Type B pancreatic cell (in vitro differentiated cells): Measurements from ENCODE around the gene FGF14. TPM values are rescaled to one million over a fixed set of nuclear protein-coding genes. Genes with fewer than 3 reads are reported as not detected.

Experiments used
- DNase-seq: peaks from one replicate; pipeline ENCODE4 v3.0.0; 2021; ENCODE audit warnings: mixed read lengths; ENCODE audit not compliant: unreplicated experiment; ENCODE audit errors: extremely low spot score
- H3K27ac Mint-ChIP-seq: 2 replicates; pipeline ENCODE4 v1.8.0; 2021; ENCODE audit warnings: mild to moderate bottlenecking, mixed read lengths
- H3K27me3 Mint-ChIP-seq: 2 replicates; pipeline ENCODE4 v1.8.0; 2021; ENCODE audit warnings: mixed read lengths
- H3K36me3 Mint-ChIP-seq: 2 replicates; pipeline ENCODE4 v1.8.0; 2021; ENCODE audit warnings: mixed read lengths
- H3K4me1 Mint-ChIP-seq: one replicate; pipeline ENCODE4 v1.8.0; 2021; ENCODE audit warnings: mixed read lengths; ENCODE audit not compliant: unreplicated experiment
- H3K4me3 Mint-ChIP-seq: 2 replicates; pipeline ENCODE4 v1.8.0; 2021; ENCODE audit warnings: mild to moderate bottlenecking, mixed read lengths
- H3K9me3 Mint-ChIP-seq: 2 replicates; pipeline ENCODE4 v1.8.0; 2021; ENCODE audit warnings: mixed read lengths
- CTCF ChIP-seq: fragments of 200-600 bp; sonication (generic); conservative IDR thresholded peaks from 2 replicates; pipeline ENCODE4 v1.5.0; 2021; ENCODE audit warnings: antibody characterized with exemption, mild to moderate bottlenecking
- total RNA-seq: library from RNA; stranded (reverse); gene quantifications from 2 replicates; pipeline ENCODE4 v1.2.1, GENCODE V29; 2021; ENCODE audit warnings: low replicate concordance

The FGF14 gene
- total RNA-seq, 1 donor from 2014 or later = 4.2 TPM

- H3K36me3 Mint-ChIP-seq = no peaks in the 10 kb centered on the region
- H3K9me3 Mint-ChIP-seq = no peaks in the 10 kb centered on the region
- TF ChIP-seq CTCF = no peak
- H3K27me3 Mint-ChIP-seq = peaks cover 10% of the 10 kb centered on the region
- no peak overlapping the region for H3K27ac Mint-ChIP-seq
- peaks cover 7% of the 10 kb centered on the region for H3K4me1 Mint-ChIP-seq
- no peak for DNase-seq
- H3K4me3 Mint-ChIP-seq = no peak overlapping the region
These were observed 649.4 kb downstream of the FGF14 start for GRCh38 chr13:101752432-101752831.

- H3K27me3 Mint-ChIP-seq = peaks cover 6% of the 10 kb centered on the region
- no peak overlapping the region for H3K27ac Mint-ChIP-seq
- TF ChIP-seq CTCF = no peak
- no peaks in the 10 kb centered on the region for H3K36me3 Mint-ChIP-seq
- no peaks in the 10 kb centered on the region for H3K9me3 Mint-ChIP-seq
- H3K4me1 Mint-ChIP-seq = peaks cover 7% of the 10 kb centered on the region
- no peak overlapping the region for H3K4me3 Mint-ChIP-seq
- no peak for DNase-seq
These were observed 650.4 kb downstream of the FGF14 start for GRCh38 chr13:101751488-101751887.

GRCh38 chr13:101749584-101749983, 652.3 kb downstream of the FGF14 start:
- Mint-ChIP-seq H3K4me1 (peaks cover 7% of the 10 kb centered on the region), H3K27ac (no peak overlapping the region), H3K27me3 (no peaks in the 10 kb centered on the region), H3K4me3 (no peak overlapping the region), H3K36me3 (no peaks in the 10 kb centered on the region), H3K9me3 (no peaks in the 10 kb centered on the region)
- DNase-seq = no peak
- TF ChIP-seq CTCF = no peak

GRCh38 chr13:101747039-101747438, 654.8 kb downstream of the FGF14 start:
- Mint-ChIP-seq H3K4me1 (peaks cover 7% of the 10 kb centered on the region), H3K36me3 (no peaks in the 10 kb centered on the region)

GRCh38 chr13:101746513-101746912, 655.3 kb downstream of the FGF14 start:
- Mint-ChIP-seq H3K27me3 (no peaks in the 10 kb centered on the region), H3K36me3 (no peaks in the 10 kb centered on the region), H3K27ac (no peak overlapping the region), H3K4me3 (no peak overlapping the region), H3K4me1 (peaks cover 3% of the 10 kb centered on the region), H3K9me3 (no peaks in the 10 kb centered on the region)
- no peak for TF ChIP-seq CTCF
- DNase-seq = no peak

More at GRCh38 chr13:101747039-101747438, 654.8 kb downstream of the FGF14 start:
- Mint-ChIP-seq H3K9me3 (no peaks in the 10 kb centered on the region), H3K27ac (no peak overlapping the region), H3K27me3 (no peaks in the 10 kb centered on the region), H3K4me3 (no peak overlapping the region)
- DNase-seq = no peak
- TF ChIP-seq CTCF = no peak
